GM12801 (cell line): ENCODE measurements around the gene STK11.

Experiments
- TF ChIP-seq, protein P1 (sequence below): IDR thresholded peaks from one replicate; pipeline ENCODE4 v1.5.1; 2011; ENCODE audit warnings: control low read depth; ENCODE audit not compliant: insufficient read length; ENCODE audit errors: extremely low read depth

The STK11 gene

DNA sequence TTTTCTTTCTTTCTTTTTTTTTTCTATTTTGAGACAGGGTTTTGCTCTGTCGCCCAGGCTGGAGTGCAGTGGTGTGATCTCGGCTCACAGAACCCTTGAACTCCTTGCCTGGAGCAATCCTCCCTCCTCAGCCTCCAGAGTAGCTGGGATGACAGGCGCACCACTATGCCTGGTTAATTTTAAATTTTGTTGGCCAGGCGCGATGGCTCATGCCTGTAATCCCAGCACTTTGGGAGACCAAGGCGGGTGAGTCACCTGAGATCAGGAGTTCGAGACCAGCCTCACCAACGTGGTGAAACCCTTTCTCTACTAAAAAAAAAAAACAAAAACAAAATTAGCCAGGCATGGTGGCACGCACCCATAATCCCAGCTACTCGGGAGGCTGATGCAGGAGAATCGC is 22.9 kb upstream of the STK11 start:
- TF ChIP-seq, protein P1, sequence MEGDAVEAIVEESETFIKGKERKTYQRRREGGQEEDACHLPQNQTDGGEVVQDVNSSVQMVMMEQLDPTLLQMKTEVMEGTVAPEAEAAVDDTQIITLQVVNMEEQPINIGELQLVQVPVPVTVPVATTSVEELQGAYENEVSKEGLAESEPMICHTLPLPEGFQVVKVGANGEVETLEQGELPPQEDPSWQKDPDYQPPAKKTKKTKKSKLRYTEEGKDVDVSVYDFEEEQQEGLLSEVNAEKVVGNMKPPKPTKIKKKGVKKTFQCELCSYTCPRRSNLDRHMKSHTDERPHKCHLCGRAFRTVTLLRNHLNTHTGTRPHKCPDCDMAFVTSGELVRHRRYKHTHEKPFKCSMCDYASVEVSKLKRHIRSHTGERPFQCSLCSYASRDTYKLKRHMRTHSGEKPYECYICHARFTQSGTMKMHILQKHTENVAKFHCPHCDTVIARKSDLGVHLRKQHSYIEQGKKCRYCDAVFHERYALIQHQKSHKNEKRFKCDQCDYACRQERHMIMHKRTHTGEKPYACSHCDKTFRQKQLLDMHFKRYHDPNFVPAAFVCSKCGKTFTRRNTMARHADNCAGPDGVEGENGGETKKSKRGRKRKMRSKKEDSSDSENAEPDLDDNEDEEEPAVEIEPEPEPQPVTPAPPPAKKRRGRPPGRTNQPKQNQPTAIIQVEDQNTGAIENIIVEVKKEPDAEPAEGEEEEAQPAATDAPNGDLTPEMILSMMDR = no peak

DNA sequence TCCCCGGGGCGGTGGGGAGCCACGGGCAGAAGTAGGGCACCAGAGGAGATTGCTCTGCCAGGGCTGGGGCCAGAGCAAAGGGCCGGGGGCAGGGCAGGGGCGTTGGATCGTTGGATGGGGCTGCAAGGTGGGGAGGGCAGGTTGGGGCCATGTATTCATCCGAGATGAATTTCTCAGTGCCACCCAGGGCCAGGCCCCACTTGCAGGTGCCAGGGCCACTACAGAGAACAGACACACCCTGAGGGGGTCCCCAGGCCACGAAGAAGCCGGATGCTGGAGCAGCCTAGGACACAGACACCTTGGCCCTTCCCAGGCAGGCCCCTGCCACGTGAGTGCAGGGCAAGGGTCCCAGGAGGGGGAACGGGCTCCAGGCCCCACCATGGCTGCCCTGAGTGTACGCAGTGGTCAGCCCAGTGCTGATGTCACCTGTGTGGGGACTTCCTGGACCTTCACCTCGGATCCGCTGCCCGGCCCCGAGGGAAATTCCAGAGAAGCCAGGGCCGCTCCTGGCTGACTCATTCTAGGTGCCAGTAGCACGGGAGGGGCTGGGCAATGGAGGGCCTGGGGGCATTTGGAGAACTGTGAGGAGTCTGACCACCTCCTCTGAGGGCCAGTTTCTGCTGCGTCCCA is 21.9 kb upstream of the STK11 start:
- TF ChIP-seq, protein P1 = no peak

DNA sequence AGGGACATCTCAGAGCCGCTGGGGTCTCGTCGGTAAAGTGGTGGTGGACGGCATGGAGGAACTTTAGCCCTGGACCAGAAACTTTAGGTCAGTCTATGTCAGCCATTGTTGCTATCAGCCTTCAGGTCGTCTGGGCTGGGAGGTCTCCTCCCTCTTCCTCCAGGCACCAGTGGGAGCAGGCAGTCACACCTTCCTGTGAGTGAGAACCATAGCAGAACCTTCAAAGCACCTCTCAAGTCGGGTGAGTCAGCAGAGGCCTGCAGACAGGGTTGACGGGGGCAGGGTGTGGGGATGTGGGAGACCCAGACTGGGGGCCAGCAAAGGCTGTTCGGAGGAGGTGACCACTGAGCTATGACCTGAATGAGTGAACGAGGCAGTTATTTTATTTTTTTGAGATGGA is 16.2 kb upstream of the STK11 start:
- TF ChIP-seq, protein P1 = no peak

DNA sequence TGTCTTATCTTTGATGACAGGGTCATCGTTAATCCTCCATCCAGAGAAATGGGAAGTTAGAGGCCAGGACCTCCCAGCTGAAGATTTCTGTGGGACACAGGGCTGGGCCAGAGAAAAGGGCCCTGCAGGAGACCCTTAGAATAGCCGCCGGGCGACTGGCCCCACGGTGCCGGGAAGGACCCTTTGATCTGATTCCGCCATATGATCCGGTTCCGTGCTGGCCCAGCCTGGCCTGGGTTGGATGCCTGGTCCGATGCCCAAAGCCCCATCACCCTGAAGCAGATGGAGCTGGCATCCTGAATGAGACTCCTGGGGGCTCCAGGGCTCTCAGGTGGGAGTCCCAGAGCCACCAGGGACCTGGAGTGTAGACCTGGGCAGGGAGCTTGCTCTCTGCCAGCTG is 6.0 kb upstream of the STK11 start:
- TF ChIP-seq, protein P1 = no peak

DNA sequence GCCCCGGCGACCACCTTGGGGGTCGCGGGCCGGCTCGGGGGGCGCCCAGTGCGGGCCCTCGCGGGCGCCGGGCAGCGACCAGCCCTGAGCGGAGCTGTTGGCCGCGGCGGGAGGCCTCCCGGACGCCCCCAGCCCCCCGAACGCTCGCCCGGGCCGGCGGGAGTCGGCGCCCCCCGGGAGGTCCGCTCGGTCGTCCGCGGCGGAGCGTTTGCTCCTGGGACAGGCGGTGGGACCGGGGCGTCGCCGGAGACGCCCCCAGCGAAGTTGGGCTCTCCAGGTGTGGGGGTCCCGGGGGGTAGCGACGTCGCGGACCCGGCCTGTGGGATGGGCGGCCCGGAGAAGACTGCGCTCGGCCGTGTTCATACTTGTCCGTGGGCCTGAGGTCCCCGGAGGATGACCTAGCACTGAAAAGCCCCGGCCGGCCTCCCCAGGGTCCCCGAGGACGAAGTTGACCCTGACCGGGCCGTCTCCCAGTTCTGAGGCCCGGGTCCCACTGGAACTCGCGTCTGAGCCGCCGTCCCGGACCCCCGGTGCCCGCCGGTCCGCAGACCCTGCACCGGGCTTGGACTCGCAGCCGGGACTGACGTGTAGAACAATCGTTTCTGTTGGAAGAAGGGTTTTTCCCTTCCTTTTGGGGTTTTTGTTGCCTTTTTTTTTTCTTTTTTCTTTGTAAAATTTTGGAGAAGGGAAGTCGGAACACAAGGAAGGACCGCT is 729 bp downstream of the STK11 start:
- TF ChIP-seq, protein P1 = no peak

GRCh38 chr19:1206864-1207450 is 1.4 kb downstream of the STK11 start:
- TF ChIP-seq, protein P1 = no peak

DNA sequence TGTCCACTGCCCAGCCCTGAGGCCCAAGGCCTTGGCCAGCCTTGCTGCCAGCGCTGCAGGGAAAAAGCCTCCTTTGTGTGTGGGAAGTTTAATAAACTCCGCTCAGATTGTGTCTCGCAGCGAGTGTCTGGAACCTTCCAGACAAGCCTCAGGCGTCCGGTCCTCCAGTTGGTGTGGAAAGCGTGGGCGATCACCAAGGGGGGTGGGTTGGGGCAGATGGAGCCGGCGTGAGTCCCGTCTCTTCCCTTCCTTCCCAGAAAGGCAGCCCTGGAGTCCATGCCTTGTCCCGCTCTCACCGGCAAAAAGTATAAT is 4.6 kb downstream of the STK11 start:
- TF ChIP-seq, protein P1 = no peak
